HG02610 (cell line): ENCODE data around the gene PMVK.
"Not testable (repeated sequence)": the region's sequence is repeated elsewhere in the genome, so short reads cannot be mapped to it uniquely, and the experiment has no call there.

ENCODE experiments used
- ATAC-seq: cut with Tn5 transposase; IDR thresholded peaks from one replicate; pipeline ENCODE4 v1.9.1; 2021; ENCODE audit warnings: mild to moderate bottlenecking, moderate library complexity; ENCODE audit not compliant: unreplicated experiment

The PMVK gene

GRCh38 chr1:154936555-154937084 is at the start of gene PMVK:
Gene PMVK, minus strand, starts transcription at chr1:154936719. Its CDS starts 34 bp downstream, at chr1:154936685.
- ATAC-seq = peak; percentile 66

DNA sequence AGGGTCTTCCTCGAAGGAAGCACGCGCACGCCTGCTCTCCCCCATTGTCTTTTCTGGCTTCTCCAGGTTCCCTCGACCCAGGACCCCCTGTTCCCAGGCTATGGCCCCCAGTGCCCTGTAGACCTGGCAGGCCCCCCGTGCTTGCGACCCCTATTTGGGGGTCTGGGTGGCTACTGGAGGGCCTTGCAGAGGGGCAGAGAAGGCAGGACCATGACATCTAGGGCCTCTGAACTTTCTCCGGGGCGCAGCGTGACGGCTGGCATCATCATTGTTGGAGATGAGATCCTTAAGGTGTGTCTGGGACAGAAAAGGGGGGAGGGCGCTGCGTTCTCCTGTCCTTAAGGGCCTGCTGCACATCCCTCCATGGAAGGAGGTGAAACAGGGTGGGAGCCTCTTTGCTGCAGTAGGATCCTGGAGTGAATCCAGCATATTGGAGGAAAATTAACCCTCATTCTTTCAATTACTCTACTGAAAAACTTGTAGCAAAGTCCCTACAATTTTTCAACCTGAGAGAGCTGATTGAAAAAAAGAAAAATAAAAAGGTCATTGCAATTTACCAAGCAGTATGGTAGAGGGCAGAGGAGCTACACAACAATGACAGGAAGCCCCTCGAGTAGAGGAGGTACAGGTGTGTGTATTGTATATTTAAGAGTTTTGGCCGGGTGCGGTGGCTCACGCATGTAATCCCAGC is 47.4 kb upstream of the PMVK start:
- ATAC-seq = no peak

DNA sequence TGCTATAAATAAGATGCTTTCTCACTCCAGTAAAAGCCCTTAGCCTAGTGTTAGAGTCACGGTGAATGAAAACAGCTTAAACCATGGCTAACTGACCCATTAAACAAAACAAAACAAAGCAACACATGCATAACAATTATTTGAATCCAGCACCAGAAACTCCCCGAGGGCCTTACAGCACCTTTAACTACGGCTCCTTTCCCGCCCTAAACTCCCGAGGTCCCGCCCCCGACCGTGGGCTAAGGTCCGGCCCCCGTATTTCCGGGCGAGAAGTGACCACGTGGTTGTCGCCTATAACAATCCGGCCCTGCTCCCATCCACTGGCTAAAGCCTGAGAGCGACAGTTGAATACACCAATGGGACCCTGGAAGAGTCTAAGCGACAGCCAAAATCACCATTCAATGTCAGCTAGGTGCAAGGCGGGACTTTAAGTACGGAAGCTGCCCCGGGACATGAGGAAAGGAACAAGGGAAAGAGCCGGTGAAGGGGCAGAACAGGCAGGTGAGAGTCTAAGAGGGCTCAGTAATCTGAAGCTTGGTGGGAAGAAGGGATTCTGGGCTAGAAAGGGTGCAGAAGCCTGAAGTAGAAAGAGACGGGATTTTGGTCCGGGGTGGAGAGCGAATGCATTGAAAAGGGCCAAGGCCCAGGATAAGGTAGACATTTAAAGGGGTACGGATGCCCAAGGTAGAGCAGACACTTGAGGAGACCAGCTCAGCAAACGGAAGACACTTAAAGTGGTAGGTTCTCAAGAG is 46.6 kb upstream of the PMVK start, which contains the start of gene FLAD1:
Gene FLAD1, plus strand, starts transcription at position 448 of the 752 bp plus-strand sequence. CDS start 351 bp downstream, outside the sequence.
- ATAC-seq = peak; percentile 99

DNA sequence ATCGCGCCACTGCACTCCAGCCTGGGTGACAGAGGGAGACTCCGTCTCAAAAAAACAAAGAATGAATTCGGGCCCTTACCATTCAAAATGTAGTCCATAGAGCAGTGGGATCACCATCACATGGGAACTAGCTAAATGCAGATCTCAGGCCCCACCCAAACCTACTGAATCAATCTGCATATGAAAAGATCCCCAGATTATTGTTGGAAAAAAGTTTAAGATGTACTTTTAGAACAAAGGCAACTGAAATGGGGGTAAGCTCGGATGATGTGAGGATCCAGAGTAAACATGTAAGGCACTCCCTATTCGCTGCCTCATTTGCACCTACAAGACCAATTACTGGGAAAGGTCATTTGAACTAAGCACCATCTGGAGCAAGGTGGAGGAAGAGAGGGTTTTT is 45.8 kb upstream of the PMVK start:
- ATAC-seq = no peak

DNA sequence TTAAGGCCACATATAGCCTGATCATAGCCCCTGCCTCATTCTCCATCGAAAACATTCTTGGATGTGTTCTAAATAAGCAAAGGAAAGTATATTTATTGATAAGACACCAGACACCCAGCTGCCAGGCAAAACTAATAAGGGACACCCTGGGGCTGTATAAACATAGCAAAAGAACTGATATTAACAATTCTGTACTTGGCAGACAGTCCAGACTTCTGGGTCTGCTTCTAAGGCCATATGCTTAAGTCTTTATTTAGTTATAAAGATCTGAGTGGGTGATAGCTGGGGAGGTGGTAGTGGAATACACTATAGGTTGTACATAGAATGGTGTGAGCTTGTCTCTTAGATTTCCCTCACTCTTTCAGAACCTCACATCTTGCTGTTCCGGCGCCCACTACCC is 41.8 kb upstream of the PMVK start:
- no peak for ATAC-seq

DNA sequence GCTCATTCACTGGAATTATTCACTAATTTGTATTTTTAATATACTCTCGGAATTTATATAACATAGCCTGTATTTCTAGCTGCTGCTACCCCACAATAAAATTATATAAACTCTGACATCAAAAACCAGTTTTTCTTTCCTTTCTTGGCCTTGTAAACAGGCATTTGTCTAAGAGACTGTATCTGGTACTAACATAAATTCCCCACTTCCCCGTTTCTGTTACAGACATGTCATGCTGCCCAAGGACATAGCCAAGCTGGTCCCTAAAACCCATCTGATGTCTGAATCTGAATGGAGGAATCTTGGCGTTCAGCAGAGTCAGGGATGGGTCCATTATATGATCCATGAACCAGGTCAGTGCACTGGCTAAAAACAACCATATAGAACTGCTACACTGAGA is 41.2 kb upstream of the PMVK start:
- not testable (repeated sequence) for ATAC-seq

DNA sequence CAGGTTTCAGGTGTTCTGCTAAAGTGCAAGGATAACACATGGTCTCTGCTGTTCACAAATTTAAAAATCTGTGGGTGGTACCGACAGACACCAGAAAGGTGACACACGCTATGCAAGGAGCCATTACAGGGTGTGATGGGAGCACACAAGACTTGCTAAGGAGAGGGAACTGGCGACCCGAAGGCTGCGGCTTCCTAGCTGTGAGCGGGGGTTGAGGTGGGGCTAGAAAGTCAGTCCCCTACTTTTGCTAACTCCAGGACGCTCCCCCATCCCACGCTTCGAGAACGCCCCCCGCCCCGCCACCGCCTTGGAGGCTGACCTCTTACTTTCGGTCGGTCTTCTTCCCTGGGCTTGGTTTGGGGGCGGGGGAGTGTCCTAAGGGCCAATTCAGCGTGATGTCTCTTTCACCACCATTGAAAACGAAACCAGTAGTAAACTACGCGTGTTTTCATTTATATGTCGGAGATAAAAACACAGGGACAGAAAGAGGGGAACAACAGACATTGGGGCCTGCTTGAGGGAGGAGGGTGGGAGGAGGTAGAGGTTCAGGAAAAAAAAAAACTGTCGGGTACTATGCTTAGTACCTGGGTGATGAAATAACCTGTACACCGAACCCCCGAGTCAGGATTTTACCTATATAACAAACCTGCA is 39.0 kb upstream of the PMVK start:
- ATAC-seq = no peak

DNA sequence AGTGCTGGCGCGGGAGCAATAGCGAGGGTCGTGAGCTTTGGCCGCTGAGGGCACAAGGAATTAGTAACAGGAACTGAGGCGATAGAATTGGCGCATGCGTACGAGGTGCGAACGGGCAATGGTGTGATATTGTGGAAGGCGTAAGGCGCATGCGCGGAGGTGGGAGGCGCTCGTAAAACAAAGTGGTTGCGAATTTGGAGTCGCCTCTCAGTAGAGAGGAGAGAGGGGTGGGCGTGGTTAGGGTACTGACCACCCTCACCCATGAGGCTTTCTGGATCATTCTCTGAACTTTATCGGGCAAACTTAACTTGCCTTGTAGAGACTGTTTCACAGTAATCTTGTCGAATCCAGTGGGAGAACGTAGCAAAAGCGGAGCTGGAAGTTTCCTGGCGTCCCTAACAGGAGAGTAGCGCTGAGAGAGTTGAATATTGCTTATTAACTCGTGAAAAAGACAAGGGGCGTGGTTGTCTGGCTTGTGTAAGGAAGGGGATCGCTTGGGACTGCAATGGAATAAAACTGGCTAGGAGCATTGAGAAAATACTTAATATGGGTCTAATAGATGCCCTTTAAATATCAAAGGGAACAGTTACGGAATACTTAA is 38.4 kb upstream of the PMVK start:
- peak; percentile 32 for ATAC-seq

DNA sequence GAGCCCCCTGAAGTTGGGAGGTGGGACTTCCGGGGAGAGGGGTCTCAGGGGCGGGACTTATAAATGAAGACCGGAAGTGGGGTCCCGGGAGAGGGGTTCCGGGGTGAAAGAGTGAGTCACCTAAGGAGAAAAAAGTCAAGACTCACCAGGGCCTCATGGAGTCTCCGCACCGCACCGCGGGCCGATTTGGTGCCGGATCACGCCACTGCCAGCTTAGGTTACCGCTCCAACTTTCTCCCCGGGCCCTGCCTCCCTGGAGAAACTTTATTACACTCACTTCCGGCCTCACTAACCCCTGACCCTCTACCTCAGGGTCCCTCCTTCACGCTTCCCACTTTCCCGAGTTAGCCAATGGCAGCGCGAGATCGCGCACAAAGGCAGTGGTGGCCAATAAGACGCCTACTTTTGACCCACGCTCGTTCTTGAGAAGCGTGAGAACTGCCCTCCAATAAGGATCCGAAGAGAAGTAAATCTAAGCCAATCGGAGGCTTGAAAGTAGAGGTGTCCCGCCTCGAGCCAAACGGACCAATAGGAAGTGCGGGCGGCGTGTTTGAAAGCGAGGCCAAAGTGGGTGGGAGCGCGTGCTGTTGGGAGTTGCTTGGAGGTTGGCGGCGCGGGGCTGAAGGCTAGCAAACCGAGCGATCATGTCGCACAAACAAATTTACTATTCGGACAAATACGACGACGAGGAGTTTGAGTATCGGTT is 37.7 kb upstream of the PMVK start, which contains the start of gene CKS1B:
Gene CKS1B, plus strand, starts transcription at position 580 of the 706 bp plus-strand sequence. Its CDS starts 65 bp downstream, at position 645.
- ATAC-seq = peak; percentile 71

- ATAC-seq = peak; percentile 9
Measured at GRCh38 chr1:154973344-154974101, 37.0 kb upstream of the PMVK start.

GRCh38 chr1:154972517-154973343 is 36.2 kb upstream of the PMVK start:
- no peak for ATAC-seq

- no peak for ATAC-seq
Measured at GRCh38 chr1:154972213-154972516, 35.6 kb upstream of the PMVK start.

GRCh38 chr1:154971341-154971998 is 35.0 kb upstream of the PMVK start:
- ATAC-seq = no peak

DNA sequence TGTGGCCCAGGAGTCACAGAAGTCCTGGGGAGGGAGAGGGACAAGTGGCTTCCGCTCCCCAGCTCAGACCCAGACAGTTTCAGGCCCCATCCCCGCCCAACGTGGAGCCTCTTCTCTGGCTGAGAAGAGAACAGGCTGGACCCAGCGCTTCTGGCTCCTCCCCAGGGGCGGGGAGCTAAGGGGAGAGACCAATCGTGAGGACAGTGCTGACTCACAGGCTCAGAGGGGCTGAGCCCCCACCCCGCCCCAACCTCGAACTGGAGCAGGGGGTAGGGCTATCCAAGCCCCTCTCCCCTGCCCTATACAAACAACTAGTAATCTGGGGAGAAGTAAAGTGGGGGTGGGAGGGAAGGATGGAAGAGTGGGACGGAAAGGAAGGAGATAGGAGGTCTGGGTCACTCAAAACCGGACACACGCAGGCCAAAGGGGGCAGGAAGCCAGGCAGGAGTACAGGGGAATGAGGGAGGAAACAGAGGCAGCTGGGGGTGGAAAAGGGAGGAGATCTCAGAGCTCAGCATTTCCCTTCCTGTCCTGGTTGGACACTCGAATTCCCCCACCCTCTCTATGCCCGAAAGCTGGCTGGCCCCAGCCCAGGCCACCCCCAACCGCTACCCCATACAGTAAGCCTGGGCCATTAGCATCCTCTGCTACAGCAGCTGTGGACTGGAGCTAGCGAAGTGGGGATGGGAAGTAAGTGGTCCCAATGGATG is 34.3 kb upstream of the PMVK start, which contains the start of gene SHC1:
Gene SHC1, minus strand, starts transcription at position 117 of the 710 bp plus-strand sequence. CDS start 221 bp downstream, outside the sequence.
- peak; percentile 32 for ATAC-seq

- no peak for ATAC-seq
Measured at GRCh38 chr1:154969860-154970452, 33.4 kb upstream of the PMVK start.

DNA sequence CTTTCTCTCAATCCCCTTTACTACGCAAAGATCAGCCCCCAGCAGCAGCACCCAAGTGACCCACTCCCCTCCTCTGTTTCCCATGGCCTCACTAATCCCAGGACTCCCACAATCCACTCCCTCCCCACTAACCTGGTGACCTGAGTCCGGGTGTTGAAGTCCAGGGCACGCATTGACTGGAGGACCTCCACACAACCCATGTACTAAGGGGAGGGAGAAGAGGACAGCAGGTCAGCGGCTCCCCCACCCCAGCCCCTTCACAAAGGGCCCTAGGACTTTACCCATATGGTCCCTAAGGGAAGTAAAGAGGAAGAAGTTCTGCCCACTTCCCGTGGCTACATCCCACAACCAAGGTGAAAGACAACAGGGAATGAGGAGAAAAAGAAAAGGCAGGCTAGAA is 32.7 kb upstream of the PMVK start:
- ATAC-seq = no peak

GRCh38 chr1:154968731-154969130 is 32.2 kb upstream of the PMVK start:
- ATAC-seq = no peak
